Measurements from ENCODE around the gene KIAA0408. TPM values are rescaled to one million over a fixed set of nuclear protein-coding genes. Genes with fewer than 3 reads are reported as not detected.

KIAA0408 gene
- total and polyA plus RNA-seq, 2 of the 8 experiments (the other 6 are each of a cell fraction or from before 2014, with no cell fraction given), result 3.3 to 10.8 TPM

- H3K23ac ChIP-seq (ENCODE audit: insufficient read length), result no peak overlapping the region
- no peaks in the 10 kb centered on the region for H3K23me2 ChIP-seq (ENCODE audit: low read depth, low read length)
- ChIA-PET POLR2A (ENCODE audit: partially characterized antibody) (interaction anchor here (0.9 kb wide), 1 partner anchor 14 kb away, joined by 3 read pairs; no protein-coding TSS in a partner anchor), CTCF (ENCODE audit: partially characterized antibody) (interaction anchor here (1.0 to 5.8 kb wide), 2 partner anchors 19 to 50 kb away, joined by 4 to 50 read pairs; partner anchors contain the start of gene MTCL3)
- no peak overlapping the region for H4K5ac ChIP-seq (ENCODE audit: insufficient read length, low read depth, low read length)
- WGBS, 2 experiments (ENCODE audit: extremely low coverage in 1 of 2, insufficient coverage in 1 of 2, insufficient read length in 1 of 2, insufficient replicate concordance in 2 of 2, low coverage in 1 of 2, low lambda C conversion rate in 2 of 2, missing lambda C conversion rate in 1 of 2), result 90% methylated on average over 1 of the region's 1 CpG; no CpG with 5 or more reads in 1 of the 2 experiments
- FAIRE-seq, result no peak
- H3K79me2 ChIP-seq (ENCODE audit: control insufficient read depth in 1 of 2, insufficient read depth in 2 of 2, low read length in 2 of 2), result no peaks in the 10 kb centered on the region
- no peak overlapping the region for H2BK12ac ChIP-seq (ENCODE audit: low read depth, low read length)
- no peak overlapping the region for H3K4ac ChIP-seq (replicated peaks; ENCODE audit: insufficient read length, low read depth, low read length)
- no peak overlapping the region for H3K14ac ChIP-seq (ENCODE audit: insufficient read length)
- H4K91ac ChIP-seq (replicated peaks; ENCODE audit: insufficient read length, low read length), result no peak overlapping the region
- H2AFZ ChIP-seq (ENCODE audit: low read length), result no peak overlapping the region
- no peaks in the 10 kb centered on the region for H3K36me3 ChIP-seq (ENCODE audit: control insufficient read depth in 2 of 4, insufficient read depth in 4 of 4, low read length in 3 of 4)
- H3K4me3 ChIP-seq (ENCODE audit: extremely low read depth in 1 of 4, insufficient read depth in 2 of 4, low read depth in 3 of 4, low read length in 4 of 4), result no peak overlapping the region
- no peak overlapping the region for H3K18ac ChIP-seq (ENCODE audit: extremely low read depth, low read length)
- no peaks in the 10 kb centered on the region for H3K79me1 ChIP-seq (ENCODE audit: low read depth, low read length)
- no peaks in the 10 kb centered on the region for H3K4me1 ChIP-seq (replicated peaks in 1 of 4; ENCODE audit: control insufficient read depth in 3 of 4, insufficient read depth in 4 of 4, low read length in 3 of 4)
- no peaks in the 10 kb centered on the region for H4K20me1 ChIP-seq (replicated peaks in 1 of 2; ENCODE audit: control insufficient read depth in 1 of 2, insufficient read depth in 2 of 2, low read length in 2 of 2)
- no peak overlapping the region for H3K56ac ChIP-seq (replicated peaks; ENCODE audit: insufficient read length, low read depth, low read length)
- DNase-seq (ENCODE audit: low read depth in 1 of 2, low spot score in 2 of 2), result no peak
- H4K8ac ChIP-seq (ENCODE audit: extremely low read depth, insufficient read depth, low read length), result no peak overlapping the region
- H2AK5ac ChIP-seq (ENCODE audit: low read depth, low read length), result no peak overlapping the region
- no peak overlapping the region for H2BK5ac ChIP-seq (ENCODE audit: low read depth, low read length)
- H3K9me3 ChIP-seq (ENCODE audit: insufficient read depth in 2 of 2, low read depth in 1 of 2, low read length in 1 of 2), result no peaks in the 10 kb centered on the region
- no peak overlapping the region for H2BK15ac ChIP-seq (ENCODE audit: low read length)
- H3K4me2 ChIP-seq (ENCODE audit: insufficient read depth in 1 of 2, low read depth in 2 of 2, low read length in 2 of 2), result no peak overlapping the region
- no peak overlapping the region for H2BK20ac ChIP-seq (ENCODE audit: low read length)
- no peaks in the 10 kb centered on the region for H3K27me3 ChIP-seq (replicated peaks in 1 of 4; ENCODE audit: control insufficient read depth in 3 of 4, extremely low read depth in 1 of 4, insufficient read depth in 3 of 4, low read length in 3 of 4)
- H3K27ac ChIP-seq (ENCODE audit: low read depth, low read length), result no peak overlapping the region
- H2BK120ac ChIP-seq (replicated peaks; ENCODE audit: low read depth, low read length), result no peak overlapping the region
- H3K9ac ChIP-seq (replicated peaks in 1 of 4; ENCODE audit: extremely low read depth in 1 of 4, low read depth in 3 of 4, low read length in 3 of 4), result no peak overlapping the region
- TF ChIP-seq RXRA (IDR thresholded peaks at IDR 0.05; ENCODE audit: insufficient read depth, low read depth, low read length) (no peak), SIX5 (IDR thresholded peaks at IDR 0.05; ENCODE audit: low read depth, low read length) (no peak), SP4 (IDR thresholded peaks at IDR 0.05; ENCODE audit: low read length) (no peak), EZH2 (IDR thresholded peaks at IDR 0.05; ENCODE audit: low read depth, low read length, severe bottlenecking) (no peak), CBX8 (IDR thresholded peaks at IDR 0.05; ENCODE audit: borderline replicate concordance, low read depth, low read length) (no peak), ZNF274 (IDR thresholded peaks at IDR 0.05; ENCODE audit: borderline replicate concordance, extremely low read depth, low read length) (no peak), SRF (IDR thresholded peaks at IDR 0.05; ENCODE audit: low read depth, low read length) (no peak), SIRT6 (IDR thresholded peaks at IDR 0.05; ENCODE audit: low read length) (no peak), CTCF (IDR thresholded peaks at IDR 0.05; ENCODE audit: control extremely low read depth in 1 of 3, insufficient read depth in 1 of 3, low read depth in 1 of 3, low read length in 3 of 3) (no peak), HDAC2 (IDR thresholded peaks at IDR 0.05; ENCODE audit: borderline replicate concordance in 1 of 2, low read depth in 2 of 2, low read length in 2 of 2) (no peak), HDAC6 (IDR thresholded peaks at IDR 0.05; ENCODE audit: low read depth, low read length) (no peak)
These were observed 37.3 kb upstream of the KIAA0408 start for GRCh38 chr6:127496471-127496870.

Measured in H1 (cell line).